H9 (cell line): ENCODE measurements around the gene SNRNP70. TPM values are rescaled to one million over a fixed set of nuclear protein-coding genes. Genes with fewer than 3 reads are reported as not detected.
"Not testable (repeated sequence)": the region's sequence is repeated elsewhere in the genome, so short reads cannot be mapped to it uniquely, and the experiment has no call there.

Source experiments
- DNase-seq: peaks from one replicate; pipeline ENCODE4 v3.0.0-alpha.2; 2017
- H2AFZ ChIP-seq: one replicate; pipeline ENCODE4 v1.6.1; 2013; ENCODE audit warnings: mild to moderate bottlenecking, low read length, control low read depth, moderate library complexity
- H2AK5ac ChIP-seq: 2 replicates; pipeline ENCODE4 v1.6.1; 2013; ENCODE audit warnings: low read length, control low read depth, mixed read lengths; ENCODE audit not compliant: insufficient read length
- H2BK120ac ChIP-seq: one replicate; pipeline ENCODE4 v1.6.1; 2013; ENCODE audit warnings: low read depth, mild to moderate bottlenecking, low read length, control low read depth, inconsistent platforms; ENCODE audit not compliant: poor library complexity, severe bottlenecking
- H2BK12ac ChIP-seq: 2 replicates; pipeline ENCODE4 v1.6.1; 2013; ENCODE audit warnings: low read length, control low read depth, mixed read lengths, low read depth; ENCODE audit not compliant: insufficient read length
- H2BK15ac ChIP-seq: 2 replicates; pipeline ENCODE4 v1.6.1; 2013; ENCODE audit warnings: low read depth, low read length, control low read depth
- H2BK20ac ChIP-seq: one replicate; pipeline ENCODE4 v1.6.1; 2013; ENCODE audit warnings: low read depth, mild to moderate bottlenecking, low read length, control low read depth, inconsistent platforms; ENCODE audit not compliant: poor library complexity, severe bottlenecking
- H2BK5ac ChIP-seq: 2 replicates; pipeline ENCODE4 v1.6.1; 2013; ENCODE audit warnings: low read length, control low read depth, mixed read lengths; ENCODE audit not compliant: insufficient read length
- H3K14ac ChIP-seq: 2 replicates; pipeline ENCODE4 v1.6.1; 2013; ENCODE audit warnings: low read length, control low read depth; ENCODE audit not compliant: insufficient read depth
- H3K18ac ChIP-seq: 2 replicates; pipeline ENCODE4 v1.6.1; 2013; ENCODE audit warnings: low read depth, mild to moderate bottlenecking, mixed read lengths, low read length, control low read depth; ENCODE audit not compliant: insufficient read length
- H3K23ac ChIP-seq: 2 replicates; pipeline ENCODE4 v1.6.1; 2013; ENCODE audit warnings: low read length, control low read depth, mixed read lengths, low read depth; ENCODE audit not compliant: insufficient read length
- H3K23me2 ChIP-seq: 2 replicates; pipeline ENCODE4 v1.6.1; 2013; ENCODE audit warnings: low read depth, mild to moderate bottlenecking, mixed read lengths, low read length, control low read depth; ENCODE audit not compliant: insufficient read length, poor library complexity, severe bottlenecking
- H3K27ac ChIP-seq: 2 replicates; pipeline ENCODE4 v1.5.1; 2013; ENCODE audit warnings: low read length, control low read depth, mixed read lengths, low read depth; ENCODE audit not compliant: insufficient read length
- H3K27me3 ChIP-seq: 2 replicates; pipeline ENCODE4 v1.6.1; 2013; ENCODE audit warnings: low read length, control low read depth, inconsistent platforms; ENCODE audit not compliant: insufficient read depth
- H3K4ac ChIP-seq: 2 replicates; pipeline ENCODE4 v1.6.1; 2013; ENCODE audit warnings: low read depth, mild to moderate bottlenecking, control low read depth, inconsistent platforms, low read length, moderate library complexity
- H3K4me1 ChIP-seq: 2 replicates; pipeline ENCODE4 v1.6.1; 2013; ENCODE audit warnings: low read length, control low read depth, inconsistent platforms; ENCODE audit not compliant: insufficient read depth
- H3K4me2 ChIP-seq: 2 replicates; pipeline ENCODE4 v1.6.1; 2013; ENCODE audit warnings: low read length, control low read depth, mixed read lengths; ENCODE audit not compliant: insufficient read length, insufficient read depth
- H3K56ac ChIP-seq: 2 replicates; pipeline ENCODE4 v1.6.1; 2013; ENCODE audit warnings: low read depth, mild to moderate bottlenecking, mixed read lengths, low read length, control low read depth; ENCODE audit not compliant: insufficient read length
- H3K79me1 ChIP-seq: 2 replicates; pipeline ENCODE4 v1.6.1; 2013; ENCODE audit warnings: low read depth, mild to moderate bottlenecking, moderate library complexity, low read length, control low read depth, inconsistent platforms; ENCODE audit not compliant: insufficient read depth, poor library complexity, severe bottlenecking
- H3K79me2 ChIP-seq: 2 replicates; pipeline ENCODE4 v1.6.1; 2013; ENCODE audit warnings: low read length, control low read depth, inconsistent platforms; ENCODE audit not compliant: insufficient read depth
- H3K9ac ChIP-seq: 2 replicates; pipeline ENCODE4 v1.6.1; 2013; ENCODE audit warnings: low read length, control low read depth, mixed read lengths; ENCODE audit not compliant: insufficient read length; ENCODE audit errors: extremely low read depth
- H3K9me3 ChIP-seq: one replicate; pipeline ENCODE4 v1.6.1; 2013; ENCODE audit warnings: low read depth, low read length, inconsistent platforms; ENCODE audit not compliant: control insufficient read depth
- H3T11ph ChIP-seq: one replicate; pipeline ENCODE4 v1.6.1; 2013; ENCODE audit warnings: mild to moderate bottlenecking, low read length, control low read depth, inconsistent platforms
- H4K20me1 ChIP-seq: one replicate; pipeline ENCODE4 v1.6.1; 2013; ENCODE audit not compliant: control insufficient read depth, insufficient read length, insufficient read depth
- H4K5ac ChIP-seq: 2 replicates; pipeline ENCODE4 v1.6.1; 2013; ENCODE audit warnings: low read depth, mild to moderate bottlenecking, mixed read lengths, low read length, control low read depth; ENCODE audit not compliant: insufficient read length
- H4K8ac ChIP-seq: replicated peaks from 2 replicates; pipeline ENCODE4 v1.6.1; 2013; ENCODE audit warnings: low read length, control low read depth, mixed read lengths, low read depth; ENCODE audit not compliant: insufficient read length
- H4K91ac ChIP-seq: 2 replicates; pipeline ENCODE4 v1.6.1; 2013; ENCODE audit warnings: low read depth, mild to moderate bottlenecking, moderate library complexity, mixed read lengths, low read length, control low read depth; ENCODE audit not compliant: insufficient read length
- H3K27ac Mint-ChIP-seq, 3 experiments: 2 replicates in 2 of 3; 3 replicates in 1 of 3; pipeline ENCODE4 v1.8.0; 2020 to 2021; ENCODE audit warnings: mixed read lengths in 3 of 3, mild to moderate bottlenecking in 1 of 3, moderate library complexity in 1 of 3
- H3K27me3 Mint-ChIP-seq: 2 replicates; pipeline ENCODE4 v1.8.0; 2021; ENCODE audit warnings: low read depth, mild to moderate bottlenecking, moderate library complexity, mixed read lengths
- H3K36me3 Mint-ChIP-seq, 3 experiments: 2 replicates in 2 of 3; 3 replicates in 1 of 3; pipeline ENCODE4 v1.8.0; 2020 to 2021; ENCODE audit warnings: low read depth in 3 of 3, mixed read lengths in 3 of 3; ENCODE audit not compliant: insufficient read depth in 1 of 3
- H3K4me1 Mint-ChIP-seq, 2 experiments: 2 replicates each; pipeline ENCODE4 v1.8.0; 2020; ENCODE audit warnings: mixed read lengths in 2 of 2
- H3K4me3 Mint-ChIP-seq, 2 experiments: 2 replicates in 1 of 2; 3 replicates in 1 of 2; pipeline ENCODE4 v1.8.0; 2020 to 2021; ENCODE audit warnings: mild to moderate bottlenecking in 2 of 2, mixed read lengths in 2 of 2, moderate library complexity in 1 of 2
- H3K9me3 Mint-ChIP-seq, 2 experiments: 2 replicates in 1 of 2; 3 replicates in 1 of 2; pipeline ENCODE4 v1.8.0; 2020; ENCODE audit warnings: mild to moderate bottlenecking in 2 of 2, mixed read lengths in 2 of 2, moderate library complexity in 1 of 2
- WGBS: extraction: QIAGEN DNeasy Blood & Tissue Kit; methylation state at CpG from one replicate; pipeline ENCODE4 v1.1.7; 2013; ENCODE audit warnings: missing lambda C conversion rate, low lambda C conversion rate, mixed read lengths; ENCODE audit not compliant: insufficient read length; ENCODE audit errors: extremely low coverage; 5-methylcytosine and 5-hydroxymethylcytosine counted together
- total RNA-seq: library from RNA; stranded (reverse); gene quantifications from 2 replicates; pipeline ENCODE4 v1.2.1, GENCODE V29; 2021

Gene SNRNP70
- total RNA-seq, 1 experiment from 2014 or later = 295 TPM

GRCh38 chr19:49123285-49123684 is 38.0 kb downstream of the SNRNP70 start:
- not testable (repeated sequence) for H3K27me3 ChIP-seq, H3K23me2 ChIP-seq, H3K4ac ChIP-seq, H3K79me2 ChIP-seq, H3T11ph ChIP-seq, H3K9ac ChIP-seq, H3K9me3 ChIP-seq, H2BK12ac ChIP-seq, DNase-seq, H3K36me3 Mint-ChIP-seq, H3K27ac ChIP-seq, H4K5ac ChIP-seq, H3K4me3 Mint-ChIP-seq, H2BK5ac ChIP-seq, H4K8ac ChIP-seq, H2BK20ac ChIP-seq, H2AK5ac ChIP-seq, H4K20me1 ChIP-seq, H3K9me3 Mint-ChIP-seq, H3K79me1 ChIP-seq, H3K27ac Mint-ChIP-seq, H4K91ac ChIP-seq, H3K56ac ChIP-seq, H3K14ac ChIP-seq, H2BK120ac ChIP-seq, H3K4me1 ChIP-seq, H3K4me2 ChIP-seq, H2BK15ac ChIP-seq, H3K23ac ChIP-seq, H2AFZ ChIP-seq, H3K18ac ChIP-seq
- peaks cover 16 to 22% of the 10 kb centered on the region in 2 experiments for H3K4me1 Mint-ChIP-seq
- WGBS = no CpG with 5 or more reads among the region's 11 CpGs
- peaks cover 37% of the 10 kb centered on the region for H3K27me3 Mint-ChIP-seq
